ENCODE measurements around the gene MSL2.

GRCh38 chr3:136105044-136105443 is 91.1 kb downstream of the MSL2 start:
- no peak for TF ChIP-seq ARNT (IDR thresholded peaks at IDR 0.05)
- TF ChIP-seq TARDBP (IDR thresholded peaks at IDR 0.05): no peak
- TF ChIP-seq L3MBTL2 (conservative IDR thresholded peaks at IDR 0.05): no peak
- TF ChIP-seq PKNOX1 (IDR thresholded peaks at IDR 0.05): no peak
- TF ChIP-seq SP1 (IDR thresholded peaks at IDR 0.05): no peak
- no peak for TF ChIP-seq ZNF384 (IDR thresholded peaks at IDR 0.05)
- no peak for TF ChIP-seq FOXM1 (IDR thresholded peaks at IDR 0.05; ENCODE audit: borderline replicate concordance)
- no peak for TF ChIP-seq LEF1 (IDR thresholded peaks at IDR 0.05; ENCODE audit: borderline replicate concordance)
- no peak for TF ChIP-seq FOXK2 (IDR thresholded peaks at IDR 0.05)
- TF ChIP-seq BHLHE40 (IDR thresholded peaks at IDR 0.05; ENCODE audit: borderline replicate concordance): no peak
- TF ChIP-seq FOXA1 (IDR thresholded peaks at IDR 0.05): no peak
- no peak for TF ChIP-seq ELF4 (IDR thresholded peaks at IDR 0.05)
- TF ChIP-seq HDGF (IDR thresholded peaks at IDR 0.05; ENCODE audit: borderline replicate concordance): no peak
- TF ChIP-seq SUZ12 (IDR thresholded peaks at IDR 0.05): no peak
